Coronary artery (tissue), 2 donors: ENCODE measurements around the gene STPG4.

Experiments used
- DNase-seq: peaks from one replicate; pipeline ENCODE4 v3.0.0-alpha.2; 2017; ENCODE audit warnings: low spot score
- H3K27ac ChIP-seq, 2 donors: fragments of 200-600 bp; sonication (generic); one replicate each; pipeline ENCODE4 v1.5.1; 2016 to 2019
- H3K4me3 ChIP-seq: fragments of 200-600 bp; sonication (generic); 2 replicates; pipeline ENCODE4 v1.5.1; 2016; ENCODE audit warnings: mild to moderate bottlenecking, moderate library complexity
- CTCF ChIP-seq: fragments of 200-600 bp; sonication (generic); IDR thresholded peaks from one replicate; pipeline ENCODE4 v1.5.1; 2019; ENCODE audit warnings: antibody characterized with exemption

Gene STPG4

GRCh38 chr2:47196046-47196445, 40.9 kb upstream of the STPG4 start:
- H3K27ac ChIP-seq: no peak overlapping the region
- no peak overlapping the region for H3K4me3 ChIP-seq
- no peak for DNase-seq
- no peak for TF ChIP-seq CTCF

- Histone ChIP-seq H3K4me3 (no peak overlapping the region), H3K27ac (no peak overlapping the region)
- TF ChIP-seq CTCF: no peak
- DNase-seq: no peak
These were observed 40.0 kb upstream of the STPG4 start for GRCh38 chr2:47195148-47195547.

GRCh38 chr2:47194410-47194809, 39.3 kb upstream of the STPG4 start:
- no peak overlapping the region for H3K4me3 ChIP-seq
- no peak for DNase-seq
- no peak for TF ChIP-seq CTCF
- no peak overlapping the region for H3K27ac ChIP-seq

- peak overlapping the region in 1 of 2 donors; percentile 38 for H3K27ac ChIP-seq
- TF ChIP-seq CTCF: no peak
- H3K4me3 ChIP-seq: no peak overlapping the region
- no peak for DNase-seq
These were observed 38.5 kb upstream of the STPG4 start for GRCh38 chr2:47193607-47194006.

- no peak for TF ChIP-seq CTCF
- no peak for DNase-seq
- H3K4me3 ChIP-seq: no peak overlapping the region
- peak overlapping the region in 1 of 2 donors; percentile 58 for H3K27ac ChIP-seq
These were observed 35.2 kb upstream of the STPG4 start for GRCh38 chr2:47190188-47190881.

GRCh38 chr2:47189635-47190034, 34.5 kb upstream of the STPG4 start:
- Histone ChIP-seq H3K27ac (no peak overlapping the region), H3K4me3 (no peak overlapping the region)
- DNase-seq: no peak
- no peak for TF ChIP-seq CTCF

- no peak for TF ChIP-seq CTCF
- Histone ChIP-seq H3K27ac (no peak overlapping the region), H3K4me3 (no peak overlapping the region)
These were observed 32.0 kb upstream of the STPG4 start for GRCh38 chr2:47187069-47187468.

More at GRCh38 chr2:47187069-47187468, 32.0 kb upstream of the STPG4 start:
- DNase-seq: no peak
